Astrocyte (in vitro differentiated cells and primary cell): ENCODE results near the gene KCTD21. TPM values are rescaled to one million over a fixed set of nuclear protein-coding genes. Genes with fewer than 3 reads are reported as not detected.

Source experiments
- DNase-seq: peaks from one replicate; pipeline ENCODE4 v3.0.0-alpha.2; 2010; ENCODE audit warnings: low read depth
- FAIRE-seq: peaks from 2 replicates; lab custom pipeline; 2011; peaks lifted over from hg19 to GRCh38; lab: Jason Lieb, UNC
- H2AFZ ChIP-seq: 2 replicates; pipeline ENCODE4 v1.6.0; 2012; ENCODE audit warnings: low read depth, low read length, inconsistent platforms
- H3K27ac ChIP-seq: 2 replicates; pipeline ENCODE4 v1.5.1; 2011; ENCODE audit warnings: low read depth, low read length, inconsistent platforms
- H3K27me3 ChIP-seq: 2 replicates; pipeline ENCODE4 v1.6.0; 2011; ENCODE audit warnings: low read length, inconsistent platforms; ENCODE audit not compliant: insufficient read depth
- H3K36me3 ChIP-seq: 2 replicates; pipeline ENCODE4 v1.5.1; 2011; ENCODE audit warnings: low read length, inconsistent platforms; ENCODE audit not compliant: insufficient read depth
- H3K4me1 ChIP-seq: 2 replicates; pipeline ENCODE4 v1.5.1; 2011; ENCODE audit warnings: low read length, inconsistent platforms; ENCODE audit not compliant: insufficient read depth
- H3K4me2 ChIP-seq: 2 replicates; pipeline ENCODE4 v1.6.0; 2012; ENCODE audit warnings: low read length, inconsistent platforms
- H3K4me3 ChIP-seq: 2 replicates; pipeline ENCODE4 v1.5.1; 2011; ENCODE audit warnings: low read depth, mild to moderate bottlenecking, low read length, inconsistent platforms; ENCODE audit not compliant: insufficient read depth
- H3K79me2 ChIP-seq: 2 replicates; pipeline ENCODE4 v1.6.0; 2012; ENCODE audit warnings: mild to moderate bottlenecking, low read length, inconsistent platforms; ENCODE audit not compliant: insufficient read depth
- H3K9ac ChIP-seq: 2 replicates; pipeline ENCODE4 v1.6.0; 2012; ENCODE audit warnings: mild to moderate bottlenecking, low read length, inconsistent platforms
- H3K9me3 ChIP-seq: 2 replicates; pipeline ENCODE4 v1.5.1; 2012; ENCODE audit warnings: low read depth, mild to moderate bottlenecking, low read length, inconsistent platforms; ENCODE audit not compliant: insufficient read depth
- H4K20me1 ChIP-seq: 2 replicates; pipeline ENCODE4 v1.6.0; 2012; ENCODE audit warnings: low read length, inconsistent platforms; ENCODE audit not compliant: insufficient read depth
- H3K27ac Mint-ChIP-seq: one replicate; pipeline ENCODE4 v1.8.0; 2021; ENCODE audit warnings: mild to moderate bottlenecking, mixed read lengths; ENCODE audit not compliant: unreplicated experiment
- H3K27me3 Mint-ChIP-seq: one replicate; pipeline ENCODE4 v1.8.0; 2021; ENCODE audit warnings: low read depth, mixed read lengths; ENCODE audit not compliant: unreplicated experiment
- H3K36me3 Mint-ChIP-seq: one replicate; pipeline ENCODE4 v1.8.0; 2021; ENCODE audit warnings: low read depth, mixed read lengths; ENCODE audit not compliant: unreplicated experiment
- H3K4me1 Mint-ChIP-seq: one replicate; pipeline ENCODE4 v1.8.0; 2021; ENCODE audit warnings: low read depth, mixed read lengths; ENCODE audit not compliant: unreplicated experiment
- H3K4me3 Mint-ChIP-seq: one replicate; pipeline ENCODE4 v1.8.0; 2021; ENCODE audit warnings: mild to moderate bottlenecking, moderate library complexity, mixed read lengths; ENCODE audit not compliant: unreplicated experiment
- H3K9me3 Mint-ChIP-seq: one replicate; pipeline ENCODE4 v1.8.0; 2021; ENCODE audit warnings: mild to moderate bottlenecking, mixed read lengths; ENCODE audit not compliant: unreplicated experiment
- CTCF ChIP-seq: IDR thresholded peaks from 2 replicates; pipeline ENCODE4 v1.5.1; 2011; ENCODE audit warnings: low read depth, mild to moderate bottlenecking, inconsistent platforms, low read length, moderate library complexity; ENCODE audit not compliant: insufficient read depth
- EZH2 ChIP-seq: IDR thresholded peaks from 2 replicates; pipeline ENCODE4 v1.6.1; 2012; ENCODE audit warnings: mild to moderate bottlenecking, low read length, inconsistent platforms; ENCODE audit not compliant: insufficient read depth
- total RNA-seq: library from RNA; stranded (reverse); gene quantifications from 2 replicates; pipeline ENCODE4 v1.2.1, GENCODE V29; 2021

Gene KCTD21
- total RNA-seq, 1 donor from 2014 or later: 14.0 TPM

- no peak for TF ChIP-seq CTCF
- TF ChIP-seq EZH2: no peak
- no peak overlapping the region for H3K4me2 ChIP-seq
- no peaks in the 10 kb centered on the region for H3K4me1 ChIP-seq
- H3K9me3 Mint-ChIP-seq: peaks cover 4% of the 10 kb centered on the region
- H3K27ac Mint-ChIP-seq: no peak overlapping the region
- peaks cover 38% of the 10 kb centered on the region for H3K36me3 Mint-ChIP-seq
- H3K9ac ChIP-seq: no peak overlapping the region
- no peak for FAIRE-seq
- no peaks in the 10 kb centered on the region for H3K9me3 ChIP-seq
- H3K4me3 Mint-ChIP-seq: no peak overlapping the region
- H2AFZ ChIP-seq: no peak overlapping the region
- peaks cover 17% of the 10 kb centered on the region for H3K79me2 ChIP-seq
- H3K4me3 ChIP-seq: no peak overlapping the region
- peaks cover 9% of the 10 kb centered on the region for H3K4me1 Mint-ChIP-seq
- peaks cover 1% of the 10 kb centered on the region for H3K36me3 ChIP-seq
- DNase-seq: no peak
- H3K27me3 ChIP-seq: no peaks in the 10 kb centered on the region
- no peaks in the 10 kb centered on the region for H3K27me3 Mint-ChIP-seq
- peaks cover 25% of the 10 kb centered on the region for H4K20me1 ChIP-seq
- H3K27ac ChIP-seq: no peak overlapping the region
These were observed 27.6 kb upstream of the KCTD21 start for GRCh38 chr11:78216021-78216420.

- Histone ChIP-seq H3K27me3 (no peaks in the 10 kb centered on the region), H3K4me2 (no peak overlapping the region), H3K36me3 (peaks cover 3% of the 10 kb centered on the region), H3K9me3 (no peaks in the 10 kb centered on the region), H2AFZ (no peak overlapping the region), H3K79me2 (peaks cover 17% of the 10 kb centered on the region), H3K4me1 (no peaks in the 10 kb centered on the region), H4K20me1 (peaks cover 25% of the 10 kb centered on the region), H3K4me3 (no peak overlapping the region), H3K9ac (no peak overlapping the region), H3K27ac (no peak overlapping the region)
- H3K36me3 Mint-ChIP-seq: peaks cover 39% of the 10 kb centered on the region
- FAIRE-seq (no peak), DNase-seq (no peak)
- peaks cover 9% of the 10 kb centered on the region for H3K4me1 Mint-ChIP-seq
- no peak overlapping the region for H3K4me3 Mint-ChIP-seq
- TF ChIP-seq CTCF (no peak), EZH2 (no peak)
- H3K27ac Mint-ChIP-seq: no peak overlapping the region
- H3K9me3 Mint-ChIP-seq: peaks cover 4% of the 10 kb centered on the region
- no peaks in the 10 kb centered on the region for H3K27me3 Mint-ChIP-seq
These were observed 26.1 kb upstream of the KCTD21 start for GRCh38 chr11:78214331-78215194.
